Parathyroid adenoma (tissue), 2 donors: ENCODE data around the gene DENND1C.

Experiments used
- H2AFZ ChIP-seq: fragments of 300-600 bp; sonication (generic); one replicate; pipeline ENCODE4 v1.7.0; 2017; ENCODE audit warnings: antibody characterized with exemption, mild to moderate bottlenecking
- H3K27ac ChIP-seq: fragments of 300-600 bp; sonication (generic); one replicate; pipeline ENCODE4 v1.7.0; 2017
- H3K27me3 ChIP-seq: fragments of 300-600 bp; sonication (generic); one replicate; pipeline ENCODE4 v1.7.0; 2017; ENCODE audit warnings: low read length; ENCODE audit not compliant: control insufficient read depth, insufficient read depth
- H3K36me3 ChIP-seq: fragments of 300-600 bp; sonication (generic); one replicate; pipeline ENCODE4 v1.7.0; 2017; ENCODE audit warnings: low read length; ENCODE audit not compliant: control insufficient read depth, insufficient read depth
- H3K4me1 ChIP-seq: fragments of 300-600 bp; sonication (generic); one replicate; pipeline ENCODE4 v1.7.0; 2017; ENCODE audit warnings: control low read depth
- H3K4me2 ChIP-seq: fragments of 300-600 bp; sonication (generic); one replicate; pipeline ENCODE4 v1.7.0; 2017; ENCODE audit warnings: low read length
- H3K4me3 ChIP-seq: fragments of 300-600 bp; sonication (generic); one replicate; pipeline ENCODE4 v1.7.0; 2017; ENCODE audit warnings: low read depth, low read length
- H3K79me2 ChIP-seq: fragments of 300-600 bp; sonication (generic); one replicate; pipeline ENCODE4 v1.7.0; 2017; ENCODE audit warnings: control low read depth
- H3K9ac ChIP-seq: fragments of 300-600 bp; sonication (generic); one replicate; pipeline ENCODE4 v1.7.0; 2017; ENCODE audit warnings: mild to moderate bottlenecking
- H3K9me3 ChIP-seq: fragments of 300-600 bp; sonication (generic); one replicate; pipeline ENCODE4 v1.7.0; 2017; ENCODE audit warnings: low read length; ENCODE audit not compliant: control insufficient read depth
- TF ChIP-seq, protein P1 (sequence below): fragments of 300-600 bp; sonication (generic); IDR thresholded peaks from one replicate; pipeline ENCODE4 v1.7.0; 2017; ENCODE audit warnings: antibody characterized with exemption, mild to moderate bottlenecking
- donor health status: primary hyperparathyroidism.

The DENND1C gene

DNA sequence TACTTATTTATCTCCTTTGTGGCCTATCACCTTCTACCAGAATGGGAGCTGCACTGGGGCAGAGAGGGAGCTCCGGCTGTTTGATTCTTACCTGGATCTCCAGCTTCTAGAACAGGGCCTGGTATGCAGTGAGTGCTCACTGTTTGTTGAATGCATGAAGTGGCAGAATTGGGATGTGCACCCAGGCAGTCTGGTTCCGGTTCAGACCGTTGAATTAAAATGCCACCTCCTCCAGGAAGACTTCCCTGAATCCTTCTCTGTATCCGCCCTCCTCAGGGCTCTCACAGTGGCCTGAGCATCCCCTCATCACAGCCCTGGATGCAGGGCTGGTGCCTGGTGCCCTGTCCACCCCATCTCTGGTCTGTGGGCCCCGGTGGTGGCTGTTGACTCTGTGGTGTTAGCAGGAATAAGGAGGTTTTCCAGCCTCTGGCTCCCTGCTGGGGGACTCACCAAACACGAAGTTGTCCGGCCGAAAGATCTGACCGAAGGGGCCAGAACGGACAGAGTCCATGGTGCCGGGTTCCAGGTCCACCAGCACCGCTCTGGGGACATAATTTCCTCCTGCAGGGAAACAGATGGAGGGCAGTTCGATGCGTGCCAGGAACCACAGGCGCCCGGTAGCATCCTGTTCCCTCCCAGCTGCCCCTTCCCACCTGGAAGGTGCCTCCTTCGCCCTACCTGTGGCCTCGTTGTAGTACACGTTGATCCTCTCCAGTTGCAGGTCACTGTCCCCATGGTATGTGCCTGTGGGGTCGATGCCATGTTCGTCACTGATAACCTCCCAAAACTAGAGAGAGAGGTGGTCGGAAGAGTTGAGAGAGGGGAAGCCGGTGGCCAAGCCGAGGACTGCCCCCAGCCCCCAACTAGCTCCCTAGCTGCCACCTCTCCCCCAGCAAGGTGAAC lies 19.5 kb upstream of the DENND1C start:
- no peaks in the 10 kb centered on the region for H3K27me3 ChIP-seq
- no peaks in the 10 kb centered on the region for H3K4me1 ChIP-seq
- H3K9ac ChIP-seq = no peak overlapping the region
- H3K79me2 ChIP-seq = no peaks in the 10 kb centered on the region
- no peak overlapping the region for H3K27ac ChIP-seq
- TF ChIP-seq, protein P1, sequence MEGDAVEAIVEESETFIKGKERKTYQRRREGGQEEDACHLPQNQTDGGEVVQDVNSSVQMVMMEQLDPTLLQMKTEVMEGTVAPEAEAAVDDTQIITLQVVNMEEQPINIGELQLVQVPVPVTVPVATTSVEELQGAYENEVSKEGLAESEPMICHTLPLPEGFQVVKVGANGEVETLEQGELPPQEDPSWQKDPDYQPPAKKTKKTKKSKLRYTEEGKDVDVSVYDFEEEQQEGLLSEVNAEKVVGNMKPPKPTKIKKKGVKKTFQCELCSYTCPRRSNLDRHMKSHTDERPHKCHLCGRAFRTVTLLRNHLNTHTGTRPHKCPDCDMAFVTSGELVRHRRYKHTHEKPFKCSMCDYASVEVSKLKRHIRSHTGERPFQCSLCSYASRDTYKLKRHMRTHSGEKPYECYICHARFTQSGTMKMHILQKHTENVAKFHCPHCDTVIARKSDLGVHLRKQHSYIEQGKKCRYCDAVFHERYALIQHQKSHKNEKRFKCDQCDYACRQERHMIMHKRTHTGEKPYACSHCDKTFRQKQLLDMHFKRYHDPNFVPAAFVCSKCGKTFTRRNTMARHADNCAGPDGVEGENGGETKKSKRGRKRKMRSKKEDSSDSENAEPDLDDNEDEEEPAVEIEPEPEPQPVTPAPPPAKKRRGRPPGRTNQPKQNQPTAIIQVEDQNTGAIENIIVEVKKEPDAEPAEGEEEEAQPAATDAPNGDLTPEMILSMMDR = no peak
- no peak overlapping the region for H2AFZ ChIP-seq
- no peaks in the 10 kb centered on the region for H3K9me3 ChIP-seq
- peak overlapping the region; percentile 83 for H3K4me2 ChIP-seq
- H3K4me3 ChIP-seq = no peak overlapping the region
- H3K36me3 ChIP-seq = no peaks in the 10 kb centered on the region

- no peak overlapping the region for H3K27ac ChIP-seq
- H3K27me3 ChIP-seq = no peaks in the 10 kb centered on the region
- no peak overlapping the region for H3K9ac ChIP-seq
- no peaks in the 10 kb centered on the region for H3K9me3 ChIP-seq
- TF ChIP-seq, protein P1 = no peak
- no peak overlapping the region for H2AFZ ChIP-seq
- H3K79me2 ChIP-seq = no peaks in the 10 kb centered on the region
- H3K36me3 ChIP-seq = no peaks in the 10 kb centered on the region
- no peak overlapping the region for H3K4me3 ChIP-seq
- H3K4me1 ChIP-seq = no peaks in the 10 kb centered on the region
- no peak overlapping the region for H3K4me2 ChIP-seq
These were observed 17.6 kb upstream of the DENND1C start for GRCh38 chr19:6499052-6499790.

GRCh38 chr19:6498294-6499036 lies 16.9 kb upstream of the DENND1C start:
- no peaks in the 10 kb centered on the region for H3K9me3 ChIP-seq
- H2AFZ ChIP-seq = no peak overlapping the region
- no peak overlapping the region for H3K9ac ChIP-seq
- no peaks in the 10 kb centered on the region for H3K36me3 ChIP-seq
- H3K4me1 ChIP-seq = no peaks in the 10 kb centered on the region
- no peak overlapping the region for H3K4me2 ChIP-seq
- TF ChIP-seq, protein P1 = no peak
- no peaks in the 10 kb centered on the region for H3K27me3 ChIP-seq
- H3K79me2 ChIP-seq = no peaks in the 10 kb centered on the region
- H3K4me3 ChIP-seq = no peak overlapping the region
- no peak overlapping the region for H3K27ac ChIP-seq

- H3K9me3 ChIP-seq = no peaks in the 10 kb centered on the region
- no peaks in the 10 kb centered on the region for H3K79me2 ChIP-seq
- no peaks in the 10 kb centered on the region for H3K36me3 ChIP-seq
- H3K27ac ChIP-seq = no peak overlapping the region
- H3K9ac ChIP-seq = no peak overlapping the region
- no peak overlapping the region for H2AFZ ChIP-seq
- no peaks in the 10 kb centered on the region for H3K27me3 ChIP-seq
- no peak overlapping the region for H3K4me2 ChIP-seq
- no peak overlapping the region for H3K4me3 ChIP-seq
- TF ChIP-seq, protein P1 = no peak
- H3K4me1 ChIP-seq = no peaks in the 10 kb centered on the region
These were observed 14.4 kb upstream of the DENND1C start for GRCh38 chr19:6495947-6496346.
